ENCODE results near the gene ZNF211. TPM values are rescaled to one million over a fixed set of nuclear protein-coding genes. Genes with fewer than 3 reads are reported as not detected.

Gene ZNF211
- total RNA-seq (2011; cell fraction: chromatin; rRNA removed; ENCODE audit: low replicate concordance), result 11.8 and 17.5 TPM in 2 replicates
- total RNA-seq (2011; cell fraction: nucleolus; rRNA removed), result 11.2 and 12.1 TPM in 2 replicates
- total RNA-seq (2011; cell fraction: nucleoplasm; rRNA removed), result 12.6 and 12.8 TPM in 2 replicates
- 3.7 and 4.3 TPM in 2 replicates for total RNA-seq (2014; rRNA removed)
- 6.3 and 6.6 TPM in 2 replicates for total RNA-seq (2014; rRNA removed; fragmentation: Illumina TruSeq; extraction: Trizol)
- 4.9 and 5.1 TPM in 2 replicates for total RNA-seq (2015; rRNA removed; fragmentation: Illumina TruSeq; extraction: Trizol)
- 4.1 and 4.2 TPM in 2 replicates for total RNA-seq (2021)
- polyA plus RNA-seq (2011; rRNA removed), result 8.5 and 11.6 TPM in 2 replicates
- polyA plus RNA-seq (2011; cell fraction: cytosol; rRNA removed), result 3.5 and 4.2 TPM in 2 replicates
- polyA plus RNA-seq (2011; cell fraction: nucleus; rRNA removed), result 16.0 and 19.0 TPM in 2 replicates
- polyA plus RNA-seq (2012), result 3.4 and 4.7 TPM in 2 replicates
- 4.5 and 5.1 TPM in 2 replicates for polyA plus RNA-seq (2014; fragmentation: Illumina TruSeq; extraction: Trizol)
- 1 to 10 TPM; 1.3 to 1.7 TPM for polyA plus RNA-seq (2014; fragmentation: Nextera tagmentation; extraction: Ambion mirVana)
- 6.6 and 7.8 TPM in 2 replicates for polyA plus RNA-seq (2014; rRNA removed)
- 8.1 and 10.1 TPM in 2 replicates for polyA minus RNA-seq (2011; rRNA and poly(A)+ RNA removed)
- 3.0 and 4.7 TPM in 2 replicates for polyA minus RNA-seq (2011; cell fraction: cytosol; rRNA and poly(A)+ RNA removed)
- polyA minus RNA-seq (2011; cell fraction: nucleus; rRNA and poly(A)+ RNA removed), result 12.7 and 14.9 TPM in 2 replicates
- percentile 67 among the genes with signal in this experiment for Bru-seq, nascent RNA
- BruChase-seq, experiment 1, labeled RNA remaining after a 2-hour chase, result percentile 73 among the genes with signal in this experiment
- percentile 74 among the genes with signal in this experiment for BruChase-seq, experiment 2, labeled RNA remaining after a 6-hour chase
- long read RNA-seq, experiment 1, partial matches to known transcripts, result 0 of 10 reads
- long read RNA-seq, experiment 1, other reads (novel, unspliced or antisense), result 5 of 10 reads
- long read RNA-seq, experiment 2, partial matches to known transcripts, result 3 of 4 reads
- long read RNA-seq, experiment 2, other reads (novel, unspliced or antisense), result 0 of 4 reads
- long read RNA-seq, experiment 3, partial matches to known transcripts, result 0 of 3 reads
- long read RNA-seq, experiment 3, other reads (novel, unspliced or antisense), result 1 of 3 reads

GRCh38 chr19:57632987-57633831, at the start of gene ZNF211:
ZNF211 (plus strand) TSS chr19:57633168; CDS start chr19:57633347, 179 bp downstream.
- peak; percentile 93 to 96 (median 94) for DNase-seq (ENCODE audit: extremely low read depth in 1 of 4, low spot score in 3 of 4)
- no TSS peak for BruUV-seq (replicated peaks)
- H3K4me1 ChIP-seq (replicated peaks in 1 of 2; ENCODE audit: control insufficient read depth in 2 of 2, insufficient read depth in 2 of 2, low read length in 2 of 2), result peaks cover 6 to 11% of the 10 kb centered on the region in 2 experiments; a peak in 4 of 5 replicates
- CTCF ChIA-PET (ENCODE audit: low intra/inter-chr PET ratio), result no interaction called here
- no peaks in the 10 kb centered on the region for H3K79me2 ChIP-seq (ENCODE audit: control insufficient read depth, insufficient read depth, low read length)
- H3K27me3 ChIP-seq (ENCODE audit: control insufficient read depth in 2 of 2, insufficient read depth in 2 of 2, low read length in 2 of 2), result no peaks in the 10 kb centered on the region
- POLR2A ChIA-PET, result interaction anchor here (0.6 to 1.0 kb wide), 5 partner anchors 11 to 1543 kb away, joined by 3 read pairs; partner anchors contain the start of gene ZNF552
- H3K27ac ChIP-seq (ENCODE audit: extremely low read depth, low read depth, low read length), result 0 out of 3 replicates have a peak within 1 kb of the TSS, but pooled peaks have one; percentile 32
- WGBS (ENCODE audit: insufficient coverage, low coverage, missing lambda C conversion rate), result 2% methylated on average over 50 of the region's 59 CpGs
- H3K9me3 ChIP-seq (replicated peaks; ENCODE audit: control insufficient read depth, insufficient read depth, low read depth, low read length), result peaks cover 12% of the 10 kb centered on the region
- no peaks in the 10 kb centered on the region for H4K20me1 ChIP-seq (replicated peaks; ENCODE audit: control insufficient read depth, insufficient read depth, low read length)
- H3K9me1 ChIP-seq (ENCODE audit: control insufficient read depth, insufficient read depth, low read length), result no peaks in the 10 kb centered on the region
- peak within 1 kb of the TSS; percentile 95 for H2AFZ ChIP-seq (ENCODE audit: low read depth, low read length)
- peak within 1 kb of the TSS; percentile 63 for H3K4me3 ChIP-seq
- H3K9ac ChIP-seq (ENCODE audit: insufficient read depth in 1 of 2, low read depth in 2 of 2, low read length in 2 of 2), result peak within 1 kb of the TSS; percentile 56 to 90
- H3K4me2 ChIP-seq (ENCODE audit: insufficient read depth, low read length), result peak within 1 kb of the TSS; percentile 90
- ATAC-seq, result peak; percentile 100
- intact Hi-C loops (cut with micrococcal nuclease), result no loop called here
- in situ Hi-C loops (cut with MboI), result no loop called here
- peaks cover 6% of the 10 kb centered on the region; the same call in 2 of the 3 replicates for H3K36me3 ChIP-seq (ENCODE audit: control insufficient read depth, insufficient read depth, low read length)
- peak; percentile 95 for FAIRE-seq
- TF ChIP-seq SRSF9 (IDR thresholded peaks at IDR 0.05; ENCODE audit: borderline replicate concordance, low read depth, low read length), result no peak
- no peak for TF ChIP-seq FUS (optimal IDR thresholded peaks at IDR 0.05; ENCODE audit: low read depth, low read length)
- TF ChIP-seq ZNF253 (CRISPR knock-in tag; conservative IDR thresholded peaks at IDR 0.05), result no peak
- TF ChIP-seq ESRRA (IDR thresholded peaks at IDR 0.05; ENCODE audit: borderline replicate concordance, low read depth), result peak; percentile 28; the same call in 1 of the 2 replicates
- TF ChIP-seq NELFE (IDR thresholded peaks at IDR 0.05; ENCODE audit: insufficient read depth, insufficient read length), result no peak
- TF ChIP-seq ZNF431 (CRISPR knock-in tag; IDR thresholded peaks at IDR 0.05), result no peak
- no peak for TF ChIP-seq RBM15 (IDR thresholded peaks at IDR 0.05; ENCODE audit: insufficient read depth, low read length)
- no peak for TF ChIP-seq MTA1 (IDR thresholded peaks at IDR 0.05; ENCODE audit: borderline replicate concordance)
- TF ChIP-seq TAF1 (IDR thresholded peaks at IDR 0.05; ENCODE audit: control insufficient read depth, extremely low read depth, insufficient read depth, low read length, severe bottlenecking), result peak; percentile 39
- TF ChIP-seq HDAC1 (IDR thresholded peaks at IDR 0.05), result peak in 1 of 2 experiments; percentile 32; a peak in 1 of 4 replicates
- no peak for TF ChIP-seq ZNF512 (tag; IDR thresholded peaks at IDR 0.05)

All from K562 (cell line).